Glutamatergic neuron (in vitro differentiated cells): ENCODE data around the gene CATSPERZ. TPM values are rescaled to one million over a fixed set of nuclear protein-coding genes. Genes with fewer than 3 reads are reported as not detected.
A peak's percentile ranks its signal among the peaks of the same experiment; 100 is the strongest.

Source experiments
- DNase-seq: peaks from one replicate; pipeline ENCODE4 v3.0.0; 2022
- H3K27ac Mint-ChIP-seq: one replicate; pipeline ENCODE4 v1.8.0; 2020; ENCODE audit warnings: mild to moderate bottlenecking, mixed read lengths, inconsistent platforms; ENCODE audit not compliant: unreplicated experiment
- H3K27me3 Mint-ChIP-seq: one replicate; pipeline ENCODE4 v1.8.0; 2020; ENCODE audit warnings: mild to moderate bottlenecking, moderate library complexity, mixed read lengths, inconsistent platforms; ENCODE audit not compliant: unreplicated experiment
- H3K36me3 Mint-ChIP-seq: one replicate; pipeline ENCODE4 v1.8.0; 2020; ENCODE audit warnings: mild to moderate bottlenecking, mixed read lengths, inconsistent platforms; ENCODE audit not compliant: unreplicated experiment
- H3K4me1 Mint-ChIP-seq: one replicate; pipeline ENCODE4 v1.8.0; 2020; ENCODE audit warnings: mild to moderate bottlenecking, low read depth, mixed read lengths, inconsistent platforms; ENCODE audit not compliant: unreplicated experiment
- H3K4me3 Mint-ChIP-seq: one replicate; pipeline ENCODE4 v1.8.0; 2020; ENCODE audit warnings: mild to moderate bottlenecking, mixed read lengths, inconsistent platforms; ENCODE audit not compliant: unreplicated experiment
- H3K9me3 Mint-ChIP-seq: one replicate; pipeline ENCODE4 v1.8.0; 2020; ENCODE audit warnings: mild to moderate bottlenecking, moderate library complexity, mixed read lengths, inconsistent platforms; ENCODE audit not compliant: unreplicated experiment
- total RNA-seq: library from RNA; stranded (reverse); fragmentation: NEBNext Ultra II Directional; extraction: Animal tissue kit (Norgen Biotek cat#: 25700); gene quantifications from one replicate; pipeline ENCODE4 v1.2.1, GENCODE V29; 2021; ENCODE audit not compliant: unreplicated experiment
- TF ChIP-seq, protein P1 (sequence below): fragments of 200-600 bp; sonication (generic); IDR thresholded peaks from one replicate; pipeline ENCODE4 v1.5.0; 2021; ENCODE audit not compliant: partially characterized antibody, unreplicated experiment

Gene CATSPERZ
- total RNA-seq, 1 donor from 2014 or later: not detected

DNA sequence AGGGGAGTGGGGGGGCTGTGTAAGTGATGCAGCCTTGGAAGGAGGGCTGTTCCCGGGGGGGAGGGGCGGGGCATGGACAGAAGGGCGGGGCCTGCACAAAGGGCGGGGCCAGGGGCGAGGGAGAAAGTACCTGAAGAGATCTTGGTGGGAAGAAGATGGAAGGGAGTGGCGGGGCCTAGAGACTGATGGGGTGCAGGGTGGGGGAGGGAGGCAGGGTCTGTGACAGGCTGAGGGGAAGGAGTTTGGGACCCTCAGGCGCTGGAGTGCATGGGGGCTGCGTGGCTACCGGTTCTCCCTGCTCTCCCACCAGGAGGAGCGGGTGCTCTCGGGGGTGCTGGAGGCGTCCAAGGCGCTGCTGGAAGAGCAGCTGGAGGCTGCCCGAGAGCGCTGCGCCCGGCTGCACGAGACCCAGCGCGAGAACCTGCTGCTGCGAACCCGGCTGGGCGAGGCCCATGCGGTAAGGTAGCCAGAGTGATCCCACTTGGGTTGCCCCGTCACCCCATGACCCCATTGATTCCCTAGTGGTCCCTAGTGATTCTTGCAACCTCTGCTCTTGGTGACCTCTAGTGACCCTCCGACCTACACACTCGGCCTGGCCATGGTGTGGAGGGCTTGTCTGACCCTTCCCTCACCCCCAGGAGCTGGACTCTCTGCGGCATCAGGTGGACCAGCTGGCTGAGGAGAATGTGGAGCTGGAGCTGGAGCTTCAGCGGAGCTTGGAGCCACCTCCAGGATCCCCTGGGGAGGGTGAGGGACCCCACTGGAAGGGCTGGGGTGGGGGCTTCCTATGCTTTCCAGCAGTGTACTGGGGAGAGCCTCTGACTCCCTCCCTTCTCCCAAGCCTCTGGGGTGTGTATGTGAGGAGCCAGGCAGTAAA is 42.9 kb downstream of the CATSPERZ start:
- Mint-ChIP-seq H3K4me3 (peak overlapping the region; percentile 64), H3K4me1 (peaks cover 19% of the 10 kb centered on the region), H3K27me3 (peaks cover 14% of the 10 kb centered on the region), H3K9me3 (peaks cover 19% of the 10 kb centered on the region), H3K36me3 (peaks cover 4% of the 10 kb centered on the region), H3K27ac (peak overlapping the region; percentile 82)
- TF ChIP-seq, protein P1, sequence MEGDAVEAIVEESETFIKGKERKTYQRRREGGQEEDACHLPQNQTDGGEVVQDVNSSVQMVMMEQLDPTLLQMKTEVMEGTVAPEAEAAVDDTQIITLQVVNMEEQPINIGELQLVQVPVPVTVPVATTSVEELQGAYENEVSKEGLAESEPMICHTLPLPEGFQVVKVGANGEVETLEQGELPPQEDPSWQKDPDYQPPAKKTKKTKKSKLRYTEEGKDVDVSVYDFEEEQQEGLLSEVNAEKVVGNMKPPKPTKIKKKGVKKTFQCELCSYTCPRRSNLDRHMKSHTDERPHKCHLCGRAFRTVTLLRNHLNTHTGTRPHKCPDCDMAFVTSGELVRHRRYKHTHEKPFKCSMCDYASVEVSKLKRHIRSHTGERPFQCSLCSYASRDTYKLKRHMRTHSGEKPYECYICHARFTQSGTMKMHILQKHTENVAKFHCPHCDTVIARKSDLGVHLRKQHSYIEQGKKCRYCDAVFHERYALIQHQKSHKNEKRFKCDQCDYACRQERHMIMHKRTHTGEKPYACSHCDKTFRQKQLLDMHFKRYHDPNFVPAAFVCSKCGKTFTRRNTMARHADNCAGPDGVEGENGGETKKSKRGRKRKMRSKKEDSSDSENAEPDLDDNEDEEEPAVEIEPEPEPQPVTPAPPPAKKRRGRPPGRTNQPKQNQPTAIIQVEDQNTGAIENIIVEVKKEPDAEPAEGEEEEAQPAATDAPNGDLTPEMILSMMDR: no peak
- DNase-seq: no peak

DNA sequence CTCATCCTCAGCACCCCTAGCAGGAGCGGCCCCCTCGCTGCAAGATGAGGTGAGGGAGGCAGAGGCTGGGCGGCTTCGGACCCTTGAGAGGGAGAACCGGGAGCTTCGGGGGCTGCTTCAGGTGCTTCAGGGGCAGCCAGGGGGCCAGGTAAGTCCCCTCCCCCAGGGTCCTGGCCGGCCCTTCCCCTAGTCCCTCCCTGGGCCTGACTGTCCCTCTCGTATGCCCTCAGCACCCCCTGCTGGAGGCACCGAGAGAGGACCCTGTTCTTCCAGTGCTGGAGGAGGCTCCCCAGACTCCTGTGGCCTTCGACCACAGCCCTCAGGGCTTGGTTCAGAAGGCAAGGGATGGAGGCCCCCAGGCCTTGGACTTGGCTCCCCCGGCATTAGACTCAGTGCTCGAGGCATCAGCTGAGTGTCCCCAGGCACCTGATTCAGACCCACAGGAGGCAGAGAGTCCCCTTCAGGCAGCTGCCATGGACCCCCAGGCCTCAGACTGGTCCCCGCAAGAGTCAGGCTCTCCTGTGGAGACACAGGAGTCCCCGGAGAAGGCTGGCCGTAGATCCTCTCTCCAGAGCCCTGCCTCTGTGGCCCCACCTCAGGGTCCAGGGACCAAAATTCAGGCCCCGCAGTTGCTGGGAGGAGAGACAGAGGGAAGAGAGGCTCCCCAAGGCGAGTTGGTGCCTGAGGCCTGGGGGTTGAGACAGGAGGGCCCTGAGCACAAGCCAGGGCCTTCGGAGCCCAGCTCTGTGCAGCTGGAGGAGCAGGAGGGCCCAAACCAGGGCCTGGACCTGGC is 43.8 kb downstream of the CATSPERZ start:
- DNase-seq: peak; percentile 76
- H3K27me3 Mint-ChIP-seq: peaks cover 11% of the 10 kb centered on the region
- no peak overlapping the region for H3K4me3 Mint-ChIP-seq
- TF ChIP-seq, protein P1: peak; percentile 61
- H3K9me3 Mint-ChIP-seq: peaks cover 17% of the 10 kb centered on the region
- H3K4me1 Mint-ChIP-seq: peaks cover 14% of the 10 kb centered on the region
- H3K27ac Mint-ChIP-seq: no peak overlapping the region
- peaks cover 4% of the 10 kb centered on the region for H3K36me3 Mint-ChIP-seq

GRCh38 chr11:64344787-64345186 is 44.6 kb downstream of the CATSPERZ start:
- no peak for DNase-seq
- Mint-ChIP-seq H3K4me1 (peaks cover 10% of the 10 kb centered on the region), H3K9me3 (peaks cover 16% of the 10 kb centered on the region), H3K27ac (no peak overlapping the region), H3K4me3 (no peak overlapping the region), H3K36me3 (no peaks in the 10 kb centered on the region), H3K27me3 (peaks cover 11% of the 10 kb centered on the region)
- TF ChIP-seq, protein P1: no peak

GRCh38 chr11:64347193-64347867 is 47.2 kb downstream of the CATSPERZ start:
- Mint-ChIP-seq H3K4me3 (no peak overlapping the region), H3K9me3 (peaks cover 9% of the 10 kb centered on the region), H3K27me3 (peaks cover 11% of the 10 kb centered on the region), H3K36me3 (no peaks in the 10 kb centered on the region), H3K27ac (peak overlapping the region; percentile 38), H3K4me1 (peaks cover 5% of the 10 kb centered on the region)
- TF ChIP-seq, protein P1: no peak
- no peak for DNase-seq
